ENCODE data around the gene MIPOL1. TPM values are rescaled to one million over a fixed set of nuclear protein-coding genes. Genes with fewer than 3 reads are reported as not detected.
"Not testable (repeated sequence)": the region's sequence is repeated elsewhere in the genome, so short reads cannot be mapped to it uniquely, and the experiment has no call there.

The MIPOL1 gene
- total and polyA plus RNA-seq, 7 donors = 0.77 to 5.6 (median 5.1) TPM

- no peak for TF ChIP-seq CTCF (IDR thresholded peaks at IDR 0.05)
- Histone ChIP-seq H3K9me3 (no peaks in the 10 kb centered on the region), H3K36me3 (ENCODE audit: insufficient read depth in 1 of 2, low read depth in 1 of 2) (no peaks in the 10 kb centered on the region), H3K4me3 (no peak overlapping the region), H3K27ac (no peak overlapping the region), H3K4me1 (no peaks in the 10 kb centered on the region), H3K27me3 (ENCODE audit: insufficient read depth in 3 of 3, low read length in 2 of 3) (no peaks in the 10 kb centered on the region)
- ATAC-seq (no peak), DNase-seq (no peak)
- intact Hi-C loops (cut with DNase I) = no loop called here
- 94 to 96% (median 96%) methylated on average over 1 of the region's 1 CpG for WGBS, 3 donors
Observed at GRCh38 chr14:37553935-37554550, 356.3 kb downstream of the MIPOL1 start.

GRCh38 chr14:37555596-37555995, 357.9 kb downstream of the MIPOL1 start:
- 90 to 100% (median 96%) methylated on average over 3 to 27 of the region's 33 CpGs for WGBS, 3 donors
- H3K4me3 ChIP-seq; H3K9me3 ChIP-seq; intact Hi-C loops (cut with DNase I); DNase-seq; H3K27me3 ChIP-seq (ENCODE audit: insufficient read depth in 3 of 3, low read length in 2 of 3); H3K4me1 ChIP-seq; H3K27ac ChIP-seq; ATAC-seq; H3K36me3 ChIP-seq (ENCODE audit: insufficient read depth in 1 of 2, low read depth in 1 of 2): not testable (repeated sequence)

- intact Hi-C loops (cut with DNase I) = no loop called here
- 85 to 92% (median 92%) methylated on average over 4 of the region's 4 CpGs for WGBS, 3 donors
- no peak for TF ChIP-seq CTCF (IDR thresholded peaks at IDR 0.05)
Observed at GRCh38 chr14:37558740-37559139, 361.0 kb downstream of the MIPOL1 start.

GRCh38 chr14:37559386-37559785, 361.6 kb downstream of the MIPOL1 start:
- no peak for TF ChIP-seq CTCF (IDR thresholded peaks at IDR 0.05)
- Histone ChIP-seq H3K4me3 (no peak overlapping the region), H3K36me3 (ENCODE audit: insufficient read depth in 1 of 2, low read depth in 1 of 2) (no peaks in the 10 kb centered on the region), H3K4me1 (no peaks in the 10 kb centered on the region), H3K27ac (no peak overlapping the region), H3K27me3 (ENCODE audit: insufficient read depth in 3 of 3, low read length in 2 of 3) (no peaks in the 10 kb centered on the region), H3K9me3 (no peaks in the 10 kb centered on the region)
- intact Hi-C loops (cut with DNase I) = no loop called here
- ATAC-seq (no peak), DNase-seq (no peak)
- 71 to 76% (median 71%) methylated on average over 6 of the region's 6 CpGs for WGBS, 3 donors

More at GRCh38 chr14:37558740-37559139, 361.0 kb downstream of the MIPOL1 start:
- Histone ChIP-seq H3K27ac (no peak overlapping the region), H3K27me3 (ENCODE audit: insufficient read depth in 3 of 3, low read length in 2 of 3) (no peaks in the 10 kb centered on the region), H3K4me1 (no peaks in the 10 kb centered on the region), H3K4me3 (no peak overlapping the region), H3K9me3 (no peaks in the 10 kb centered on the region), H3K36me3 (ENCODE audit: insufficient read depth in 1 of 2, low read depth in 1 of 2) (no peaks in the 10 kb centered on the region)
- no peak for ATAC-seq
- DNase-seq = no peak

- WGBS, 3 donors = 67 to 78% (median 72%) methylated on average over 2 of the region's 2 CpGs
- TF ChIP-seq CTCF (IDR thresholded peaks at IDR 0.05) = no peak
- Histone ChIP-seq H3K9me3 (no peaks in the 10 kb centered on the region), H3K4me3 (no peak overlapping the region), H3K36me3 (ENCODE audit: insufficient read depth in 1 of 2, low read depth in 1 of 2) (no peaks in the 10 kb centered on the region), H3K27ac (no peak overlapping the region), H3K27me3 (ENCODE audit: insufficient read depth in 3 of 3, low read length in 2 of 3) (no peaks in the 10 kb centered on the region), H3K4me1 (no peaks in the 10 kb centered on the region)
- ATAC-seq (no peak), DNase-seq (no peak)
- intact Hi-C loops (cut with DNase I) = no loop called here
Observed at GRCh38 chr14:37563189-37563588, 365.5 kb downstream of the MIPOL1 start.

Data from psoas muscle (tissue), 8 donors.